GM12878 (cell line): ENCODE data around the gene IKZF1. TPM values are rescaled to one million over a fixed set of nuclear protein-coding genes. Genes with fewer than 3 reads are reported as not detected.

Experiments used
- BCL11A ChIP-seq: IDR thresholded peaks from 2 replicates; pipeline ENCODE4 v1.6.1; 2011; ENCODE audit warnings: low read depth, low read length
- CEBPB ChIP-seq, 2 experiments: fragments of 150-350 bp in 1 of 2; IDR thresholded peaks; 2 replicates each; pipeline ENCODE4 v1.6.1; 2012 to 2014; ENCODE audit warnings: low read depth in 2 of 2, low read length in 2 of 2, borderline replicate concordance in 1 of 2, inconsistent platforms in 1 of 2
- CHD1 ChIP-seq: IDR thresholded peaks from 2 replicates; pipeline ENCODE4 v1.6.1; 2012; ENCODE audit warnings: low read depth, low read length, improper control_type of control experiment
- CREM ChIP-seq: IDR thresholded peaks from 2 replicates; pipeline ENCODE4 v1.6.1; 2014; ENCODE audit warnings: antibody characterized with exemption, low read depth
- DPF2 ChIP-seq: fragments of 450-650 bp; IDR thresholded peaks from 2 replicates; pipeline ENCODE4 v1.6.1; 2017; ENCODE audit warnings: mild to moderate bottlenecking
- GATAD2B ChIP-seq: fragments of 450-650 bp; conservative IDR thresholded peaks from 2 replicates; pipeline ENCODE4 v1.6.1; 2017; ENCODE audit warnings: low read depth, mild to moderate bottlenecking, moderate library complexity
- HDAC6 ChIP-seq: fragments of 200-600 bp; sonication (generic); IDR thresholded peaks from one replicate; pipeline ENCODE4 v1.8.0; 2017; ENCODE audit warnings: antibody characterized with exemption; ENCODE audit not compliant: unreplicated experiment
- HDGF ChIP-seq: fragments of 450-650 bp; IDR thresholded peaks from 2 replicates; pipeline ENCODE4 v1.6.1; 2016; ENCODE audit warnings: antibody characterized with exemption
- HSF1 ChIP-seq: fragments of 150-350 bp; IDR thresholded peaks from 2 replicates; pipeline ENCODE4 v1.6.1; 2014; ENCODE audit warnings: mild to moderate bottlenecking, low read depth, low read length
- IKZF1 ChIP-seq: fragments of 450-650 bp; conservative IDR thresholded peaks from 2 replicates; pipeline ENCODE4 v1.6.1; 2017; ENCODE audit warnings: antibody characterized with exemption, mild to moderate bottlenecking
- JUNB ChIP-seq: IDR thresholded peaks from 2 replicates; pipeline ENCODE4 v1.6.1; 2016; ENCODE audit warnings: antibody characterized with exemption, mild to moderate bottlenecking
- NFYB ChIP-seq: IDR thresholded peaks from 2 replicates; pipeline ENCODE4 v1.6.1; 2011; ENCODE audit warnings: low read depth, mild to moderate bottlenecking, low read length, improper control_type of control experiment, moderate library complexity; ENCODE audit not compliant: insufficient read depth
- PML ChIP-seq: IDR thresholded peaks from 2 replicates; pipeline ENCODE4 v1.6.1; 2012; ENCODE audit warnings: low read length, inconsistent platforms
- POU2F2 ChIP-seq: IDR thresholded peaks from 3 replicates; pipeline ENCODE4 v1.6.1; 2011; ENCODE audit warnings: low read depth, mild to moderate bottlenecking, low read length, borderline replicate concordance
- RCOR1 ChIP-seq: conservative IDR thresholded peaks from 2 replicates; pipeline ENCODE4 v1.6.1; 2012; ENCODE audit warnings: low read depth, low read length, improper control_type of control experiment
- YY1 ChIP-seq: IDR thresholded peaks from 2 replicates; pipeline ENCODE4 v1.6.1; 2011; ENCODE audit warnings: low read depth, mild to moderate bottlenecking, low read length
- ZBTB40 ChIP-seq: fragments of 450-650 bp; IDR thresholded peaks from 2 replicates; pipeline ENCODE4 v1.6.1; 2016; ENCODE audit warnings: mild to moderate bottlenecking, moderate library complexity, borderline replicate concordance
- ZNF687 ChIP-seq: fragments of 450-650 bp; IDR thresholded peaks from 2 replicates; pipeline ENCODE4 v1.6.1; 2017; ENCODE audit warnings: mild to moderate bottlenecking, moderate library complexity
- polyA plus RNA-seq, 11 experiments: library from polyadenylated mRNA; depleted of rRNA in 4 of 11; unstranded in 6 of 11; stranded (reverse) in 5 of 11; fragments of >200 nt; fragmentation: Nextera tagmentation in 4 of 11; fragmentation: Illumina TruSeq in 1 of 11; extraction: Ambion mirVana in 4 of 11; extraction: Trizol in 1 of 11; gene quantifications; 1 replicate in 1 of 11; 2 replicates in 10 of 11; pipeline versions ENCODE4 v1.2.1 to v1.2.3, GENCODE V29; 2011 to 2016; ENCODE audit warnings: inconsistent platforms in 2 of 11, missing spikeins in 2 of 11, low read depth in 1 of 11
- total RNA-seq, 4 experiments: library from RNA; depleted of rRNA in 3 of 4; stranded (reverse); fragments of >200 nt in 3 of 4; fragmentation: Illumina TruSeq in 1 of 4; extraction: Trizol in 1 of 4; gene quantifications; 2 replicates each; pipeline versions ENCODE4 v1.2.1 to v1.2.3, GENCODE V29; 2013 to 2021

IKZF1 gene
- total and polyA plus RNA-seq, 10 of the 15 experiments (the other 5 are each of a cell fraction or from before 2014, with no cell fraction given): 27.2 to 125 (median 71.6) TPM

GRCh38 chr7:50282813-50283605 lies 21.5 kb upstream of the IKZF1 start (continued):
- TF ChIP-seq HDGF (no peak; the same call in 1 of the 2 replicates), HSF1 (no peak), GATAD2B (0 out of 2 replicates have a peak, but pooled peaks have one; percentile 10), HDAC6 (no peak), PML (no peak), ZNF687 (no peak), POU2F2 (no peak), JUNB (no peak), CHD1 (no peak), YY1 (no peak), NFYB (no peak), IKZF1 (0 out of 2 replicates have a peak, but pooled peaks have one; percentile 22), BCL11A (no peak), RCOR1 (no peak), DPF2 (no peak), CEBPB (IDR thresholded peaks at IDR 0.05; ENCODE audit: borderline replicate concordance in 1 of 2, low read depth in 2 of 2, low read length in 2 of 2) (no peak), CREM (no peak), ZBTB40 (0 out of 2 replicates have a peak, but pooled peaks have one; percentile 23)
- TF ChIP-seq, all 136 proteins: peak for 4
